Activated CD8-positive, alpha-beta T cell treated with anti-CD3 and anti-CD28 coated beads, Interleukin-2, amount 10 ng/mL, durations not matched to agents 7 days and 5 days (primary cell): ENCODE results near the gene PITPNM3. TPM values are rescaled to one million over a fixed set of nuclear protein-coding genes. Genes with fewer than 3 reads are reported as not detected.
A peak's percentile ranks its signal among the peaks of the same experiment; 100 is the strongest.

Experiments
- ATAC-seq: fragments of 150-1000 bp; cut with Tn5 transposase; one replicate; pipeline ENCODE4 v1.10.0; 2021; ENCODE audit warnings: moderate library complexity
- CTCF ChIA-PET: fragments of 350-600 bp; sonication (Branson Sonifier 250); formaldehyde crosslinking; loops from one replicate; lab custom pipeline; 2021; ENCODE audit warnings: antibody characterized with exemption; lab: Charles Lee
- POLR2A ChIA-PET: fragments of 350-600 bp; sonication (Branson Sonifier 250); formaldehyde crosslinking; loops from one replicate; lab custom pipeline; 2021; ENCODE audit warnings: antibody characterized with exemption; lab: Charles Lee
- DNase-seq: peaks from one replicate; pipeline ENCODE4 v3.0.0-alpha.2; 2020
- H3K27ac Mint-ChIP-seq: one replicate; pipeline ENCODE4 v1.8.0; 2021; ENCODE audit warnings: mild to moderate bottlenecking, mixed read lengths
- H3K27me3 Mint-ChIP-seq: one replicate; pipeline ENCODE4 v1.8.0; 2021; ENCODE audit warnings: low read depth, mixed read lengths
- H3K36me3 Mint-ChIP-seq: one replicate; pipeline ENCODE4 v1.8.0; 2021; ENCODE audit warnings: low read depth, mixed read lengths
- H3K4me1 Mint-ChIP-seq: one replicate; pipeline ENCODE4 v1.8.0; 2021; ENCODE audit warnings: low read depth, mixed read lengths
- H3K4me3 Mint-ChIP-seq: one replicate; pipeline ENCODE4 v1.8.0; 2021; ENCODE audit warnings: mild to moderate bottlenecking, mixed read lengths
- H3K9me3 Mint-ChIP-seq: one replicate; pipeline ENCODE4 v1.8.0; 2022; ENCODE audit warnings: mixed read lengths; ENCODE audit not compliant: insufficient read depth
- total RNA-seq, 2 experiments: library from RNA; stranded (reverse); gene quantifications; one replicate each; pipeline ENCODE4 v1.2.3, GENCODE V29; 2021

PITPNM3 gene
- total RNA-seq, 2 experiments from 2014 or later = 0.68 to 0.71 TPM

DNA sequence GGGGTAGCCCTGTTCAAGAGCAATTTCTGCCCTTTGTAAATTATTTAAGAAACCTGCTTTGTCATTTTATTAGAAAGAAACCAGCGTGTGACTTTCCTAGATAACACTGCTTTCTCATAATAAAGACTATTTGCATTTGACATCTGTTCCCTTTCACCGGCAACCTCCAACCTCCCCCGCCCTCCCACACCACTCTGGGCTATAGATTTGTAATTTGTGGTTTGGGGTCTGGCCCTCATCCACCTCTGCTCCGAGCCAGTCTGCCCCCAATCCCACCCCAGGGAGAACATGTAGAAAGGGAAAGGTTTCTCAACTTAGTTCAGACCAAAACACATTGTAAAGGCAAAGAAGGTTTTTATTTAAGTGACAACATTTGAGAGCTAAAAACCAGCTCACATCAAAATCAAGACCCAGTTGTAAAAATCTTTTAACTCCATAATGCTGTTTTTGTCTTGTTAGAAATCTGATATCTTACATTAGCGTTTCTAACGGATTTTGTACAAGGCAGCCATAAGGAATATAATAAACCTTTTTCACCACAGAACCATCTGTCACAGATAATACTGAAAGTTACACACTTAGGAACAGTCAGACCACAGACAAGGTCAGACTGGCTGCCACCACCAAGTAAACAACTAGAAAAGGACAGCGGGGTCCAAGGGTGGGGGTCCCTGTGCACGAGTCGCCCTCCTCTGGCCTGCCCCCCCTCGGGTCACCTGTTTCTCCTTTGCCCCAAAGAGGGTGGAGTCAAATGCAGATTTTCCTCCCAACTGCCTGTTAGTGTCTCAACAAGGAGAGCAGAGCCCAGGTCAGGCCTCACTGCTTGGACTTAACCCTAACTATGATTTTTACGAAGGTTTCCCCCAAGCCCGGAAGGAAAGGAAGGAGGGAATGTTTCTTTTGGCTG is 105.2 kb downstream of the PITPNM3 start:
- peaks cover 3% of the 10 kb centered on the region for H3K36me3 Mint-ChIP-seq
- ATAC-seq (no peak), DNase-seq (no peak)
- H3K4me3 Mint-ChIP-seq = no peak overlapping the region
- H3K27me3 Mint-ChIP-seq = peaks cover 12% of the 10 kb centered on the region
- POLR2A ChIA-PET = no interaction called here
- H3K9me3 Mint-ChIP-seq = no peaks in the 10 kb centered on the region
- CTCF ChIA-PET = no interaction called here
- no peak overlapping the region for H3K27ac Mint-ChIP-seq
- H3K4me1 Mint-ChIP-seq = peaks cover 1% of the 10 kb centered on the region

DNA sequence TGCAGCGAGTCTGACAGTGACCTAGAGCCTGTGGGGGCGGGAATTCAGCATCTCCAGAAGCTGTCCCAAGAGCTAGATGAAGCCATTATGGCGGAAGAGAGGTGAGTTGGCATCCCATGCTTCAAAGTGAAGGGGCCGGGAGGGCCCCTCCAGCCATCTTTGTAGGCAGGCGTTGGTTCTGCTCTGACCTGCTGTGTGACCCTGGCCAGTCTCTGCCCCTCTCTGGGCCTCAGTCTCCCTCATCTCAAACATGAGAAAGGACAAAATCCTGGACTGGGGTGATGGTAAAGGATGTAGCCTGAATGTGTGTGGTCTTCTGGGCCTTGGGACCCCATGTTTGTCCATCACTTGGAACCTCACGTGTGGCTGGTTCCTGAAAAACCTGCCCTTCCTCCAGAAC is 107.0 kb downstream of the PITPNM3 start:
- peaks cover 14% of the 10 kb centered on the region for H3K27me3 Mint-ChIP-seq
- H3K36me3 Mint-ChIP-seq = peaks cover 6% of the 10 kb centered on the region
- no peak for ATAC-seq
- ChIA-PET POLR2A (no interaction called here), CTCF (interaction anchor here (1.5 kb wide), 1 partner anchor 857 kb away, joined by 5 read pairs; no protein-coding TSS in a partner anchor)
- no peak overlapping the region for H3K4me3 Mint-ChIP-seq
- H3K9me3 Mint-ChIP-seq = no peaks in the 10 kb centered on the region
- no peak for DNase-seq
- no peak overlapping the region for H3K27ac Mint-ChIP-seq
- peaks cover 4% of the 10 kb centered on the region for H3K4me1 Mint-ChIP-seq

DNA sequence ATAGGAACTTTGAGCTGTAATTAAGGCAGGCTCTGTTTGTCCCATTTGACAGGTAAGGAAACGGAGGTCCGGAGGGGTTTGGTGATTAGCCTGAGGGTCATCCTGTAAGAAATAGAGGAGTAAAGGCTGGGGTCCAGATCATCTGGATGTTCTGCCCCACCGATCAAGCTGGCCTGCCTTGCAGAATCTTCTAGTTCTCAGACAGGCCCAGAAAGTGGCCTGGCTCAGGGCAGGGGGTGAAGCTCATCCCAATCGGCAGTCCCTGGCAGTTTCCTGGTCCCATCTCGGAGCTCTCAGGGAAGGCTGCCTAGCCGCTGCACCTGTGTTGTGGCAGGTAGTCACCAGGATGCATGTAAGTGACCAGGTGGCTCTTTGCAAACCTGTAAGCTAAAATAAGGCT is 107.9 kb downstream of the PITPNM3 start:
- ATAC-seq (no peak), DNase-seq (no peak)
- H3K27me3 Mint-ChIP-seq = peaks cover 15% of the 10 kb centered on the region
- peaks cover 9% of the 10 kb centered on the region for H3K4me1 Mint-ChIP-seq
- H3K36me3 Mint-ChIP-seq = peaks cover 7% of the 10 kb centered on the region
- H3K9me3 Mint-ChIP-seq = no peaks in the 10 kb centered on the region
- no peak overlapping the region for H3K27ac Mint-ChIP-seq
- CTCF ChIA-PET = interaction anchor here (1.5 kb wide), 1 partner anchor 856 kb away, joined by 5 read pairs; no protein-coding TSS in a partner anchor
- H3K4me3 Mint-ChIP-seq = no peak overlapping the region
- POLR2A ChIA-PET = interaction anchor here (0.6 kb wide), 1 partner anchor 131 kb away, joined by 3 read pairs; no protein-coding TSS in a partner anchor

DNA sequence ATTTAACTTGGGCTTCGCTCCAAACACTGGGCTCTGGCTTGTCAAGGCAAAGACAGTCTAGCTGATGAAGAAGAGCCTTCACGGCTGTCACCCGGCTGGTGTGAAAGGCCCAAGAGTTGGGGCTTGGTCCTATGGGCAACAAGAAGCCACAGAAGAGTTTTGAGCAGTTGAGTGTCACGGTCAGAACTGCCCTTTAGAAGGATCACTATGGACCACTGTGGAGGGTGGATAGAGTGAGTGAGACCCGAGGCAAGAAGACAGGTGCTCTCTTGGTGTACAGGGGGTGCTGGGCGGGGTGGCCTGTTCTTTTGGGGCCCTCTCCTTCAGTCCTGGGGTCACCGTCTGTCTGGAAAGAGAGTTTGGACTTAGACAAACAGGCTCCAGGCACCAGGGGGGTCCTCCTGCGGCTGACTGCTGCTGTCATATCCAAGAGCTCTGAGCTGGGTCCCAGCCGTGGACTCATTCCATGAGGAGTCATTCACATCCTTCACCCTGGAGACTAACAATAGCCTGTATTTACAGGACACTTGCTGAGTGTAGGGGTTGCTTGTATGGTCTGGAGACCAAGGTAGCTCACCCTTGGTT is 109.7 kb downstream of the PITPNM3 start:
- DNase-seq (no peak), ATAC-seq (no peak)
- ChIA-PET CTCF (interaction anchor here (1.5 kb wide), 1 partner anchor 11 kb away, joined by 6 read pairs; the partner anchor contains the start of gene AIPL1), POLR2A (interaction anchor here (0.8 kb wide), 1 partner anchor 539 kb away, joined by 3 read pairs; no protein-coding TSS in a partner anchor)
- Mint-ChIP-seq H3K9me3 (no peaks in the 10 kb centered on the region), H3K27ac (no peak overlapping the region), H3K4me3 (no peak overlapping the region), H3K4me1 (peaks cover 12% of the 10 kb centered on the region), H3K36me3 (peaks cover 7% of the 10 kb centered on the region), H3K27me3 (peaks cover 12% of the 10 kb centered on the region)

DNA sequence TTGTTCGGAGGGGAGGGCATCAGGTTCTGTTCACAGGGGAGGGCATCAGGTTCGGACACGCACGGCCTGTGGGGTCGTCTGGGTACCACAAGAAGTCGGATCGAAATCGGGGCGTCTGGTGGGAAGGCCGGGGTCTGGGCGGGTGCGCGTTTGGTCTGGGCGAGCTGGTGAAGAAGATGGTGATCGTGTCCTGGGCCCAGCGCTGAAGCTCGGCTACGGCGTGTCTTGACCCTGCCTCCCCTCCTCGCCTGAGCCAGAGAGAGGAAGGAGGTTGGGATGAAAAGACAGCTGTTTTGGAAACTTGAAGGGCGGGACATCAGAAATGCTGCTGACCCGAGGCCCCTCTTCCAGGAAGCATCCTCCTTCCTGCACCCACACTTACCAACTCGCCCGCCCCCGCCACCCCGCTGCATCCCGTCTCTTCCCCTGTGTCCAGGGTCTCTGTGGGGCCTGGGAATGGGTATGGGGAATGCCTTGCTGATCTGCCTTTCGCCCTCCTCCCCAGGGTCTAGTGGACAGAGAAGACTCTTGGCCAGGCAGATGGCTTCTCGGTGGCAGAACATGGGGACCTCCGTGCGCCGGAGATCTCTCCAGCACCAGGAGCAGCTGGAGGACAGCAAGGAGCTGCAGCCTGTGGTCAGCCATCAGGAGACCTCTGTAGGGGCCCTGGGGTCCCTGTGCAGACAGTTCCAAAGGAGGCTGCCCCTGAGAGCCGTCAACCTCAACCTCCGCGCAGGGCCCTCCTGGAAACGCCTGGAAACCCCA is 111.6 kb downstream of the PITPNM3 start:
- ChIA-PET POLR2A (interaction anchor here (0.6 kb wide), 1 partner anchor 893 kb away, joined by 4 read pairs; no protein-coding TSS in a partner anchor), CTCF (interaction anchor here (1.0 to 1.7 kb wide), 3 partner anchors 9 to 21 kb away, joined by 3 to 13 read pairs (median 5); partner anchors contain the start of gene AIPL1)
- Mint-ChIP-seq H3K27ac (peak overlapping the region; percentile 93), H3K9me3 (no peaks in the 10 kb centered on the region), H3K36me3 (peaks cover 7% of the 10 kb centered on the region), H3K4me3 (peak overlapping the region; percentile 96), H3K27me3 (peaks cover 29% of the 10 kb centered on the region), H3K4me1 (peaks cover 12% of the 10 kb centered on the region)
- no peak for DNase-seq
- no peak for ATAC-seq

DNA sequence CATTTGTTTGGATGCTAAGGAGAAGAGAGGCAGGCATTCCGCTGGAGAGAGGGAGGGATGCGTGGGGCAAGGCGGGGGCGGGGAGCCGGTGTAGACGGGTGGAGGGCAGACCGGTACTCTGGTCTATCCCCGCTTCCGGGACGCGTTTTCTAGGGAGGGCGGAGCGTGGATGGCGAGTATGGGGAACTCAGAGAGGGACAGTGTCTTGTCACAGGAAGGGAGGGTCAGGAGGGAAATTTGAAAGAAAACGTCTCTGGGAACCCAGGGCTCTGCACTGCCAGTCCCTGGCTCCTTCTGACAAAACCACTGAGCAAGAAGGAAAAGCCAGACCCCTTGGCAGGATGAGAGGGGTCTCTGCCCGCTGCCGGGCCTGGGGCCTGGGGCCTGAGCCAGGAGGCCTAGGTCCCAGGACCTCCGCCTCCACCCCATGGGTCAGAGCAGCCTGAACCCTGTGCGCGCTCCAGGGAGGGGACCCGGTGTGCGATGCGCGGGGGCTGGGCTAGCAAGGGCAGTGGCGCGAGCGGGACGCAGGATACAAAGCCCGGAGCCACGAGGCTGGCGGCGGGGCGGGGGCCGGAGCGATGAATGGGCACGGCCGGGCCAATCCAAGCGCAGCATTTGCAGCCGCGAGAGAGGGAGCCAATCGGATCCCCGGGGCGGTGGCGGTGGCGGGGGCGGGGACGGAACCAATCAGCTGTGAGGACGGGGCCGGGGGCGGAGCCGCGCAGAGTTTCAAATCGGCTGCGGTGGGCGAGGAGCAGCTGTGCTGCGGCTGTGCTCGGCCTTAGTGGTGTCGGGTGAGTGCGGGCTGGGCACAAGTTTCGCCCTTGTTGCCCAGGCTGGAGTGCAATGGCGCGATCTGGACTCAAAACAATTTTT is 112.4 kb downstream of the PITPNM3 start, which contains the start of gene PIMREG:
TSS of gene PIMREG (plus strand) at position 764 of the 879 bp plus-strand sequence. CDS start 656 bp downstream, outside the sequence.
- ChIA-PET POLR2A (no interaction called here), CTCF (interaction anchor here (1.0 to 1.7 kb wide), 3 partner anchors 8 to 20 kb away, joined by 3 to 13 read pairs (median 5); partner anchors contain the start of gene AIPL1)
- Mint-ChIP-seq H3K27me3 (peaks cover 37% of the 10 kb centered on the region), H3K36me3 (peaks cover 5% of the 10 kb centered on the region), H3K4me1 (peaks cover 12% of the 10 kb centered on the region), H3K9me3 (no peaks in the 10 kb centered on the region), H3K27ac (peak within 1 kb of the TSS; percentile 93), H3K4me3 (peak within 1 kb of the TSS; percentile 96)
- peak; percentile 96 for DNase-seq
- peak; percentile 97 for ATAC-seq

DNA sequence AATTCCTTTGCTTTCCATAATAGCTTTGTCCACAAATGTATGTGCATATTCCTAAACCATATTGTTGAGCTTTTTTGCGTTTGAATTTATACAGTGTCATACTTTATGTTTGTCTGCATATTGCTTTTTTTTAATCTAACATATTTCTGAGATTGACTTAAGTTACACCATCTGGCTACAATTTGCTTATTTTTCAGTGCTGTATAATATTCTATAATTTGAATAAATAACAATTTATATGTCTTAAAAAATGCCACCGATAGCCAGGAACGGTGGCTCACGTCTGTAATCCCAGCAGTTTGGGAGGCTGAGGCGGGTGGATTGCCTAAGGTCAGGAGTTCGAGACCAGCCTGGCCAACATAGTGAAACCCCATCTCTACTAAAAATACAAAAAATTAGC is 113.6 kb downstream of the PITPNM3 start:
- H3K27me3 Mint-ChIP-seq = peaks cover 41% of the 10 kb centered on the region
- peaks cover 4% of the 10 kb centered on the region for H3K36me3 Mint-ChIP-seq
- ChIA-PET POLR2A (no interaction called here), CTCF (interaction anchor here (2.5 kb wide), 1 partner anchor 30 kb away, joined by 8 read pairs; no protein-coding TSS in a partner anchor)
- no peak overlapping the region for H3K4me3 Mint-ChIP-seq
- ATAC-seq (no peak), DNase-seq (no peak)
- H3K27ac Mint-ChIP-seq = no peak overlapping the region
- no peaks in the 10 kb centered on the region for H3K9me3 Mint-ChIP-seq
- peaks cover 12% of the 10 kb centered on the region for H3K4me1 Mint-ChIP-seq

DNA sequence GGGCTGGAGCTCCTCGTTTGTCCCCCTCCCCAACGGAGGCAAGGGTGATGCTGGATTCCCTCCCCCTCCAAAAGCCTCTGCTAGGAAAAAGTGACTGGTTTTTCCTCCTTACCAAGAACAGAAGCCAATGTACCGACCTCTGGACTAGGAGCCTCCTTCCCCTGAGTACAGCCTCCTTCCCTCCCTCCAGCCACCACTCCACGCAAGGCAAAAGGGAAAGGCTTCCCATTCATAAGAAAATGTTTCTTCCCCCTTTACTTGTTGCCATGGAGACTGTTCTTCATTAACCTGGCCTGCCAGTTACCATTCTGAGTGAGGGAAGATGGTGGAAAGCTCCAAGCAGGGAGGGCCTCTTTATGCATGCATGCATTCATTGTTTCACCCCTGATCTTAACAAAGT is 116.4 kb downstream of the PITPNM3 start:
- H3K4me3 Mint-ChIP-seq = no peak overlapping the region
- H3K4me1 Mint-ChIP-seq = peaks cover 12% of the 10 kb centered on the region
- ATAC-seq (no peak), DNase-seq (no peak)
- peaks cover 55% of the 10 kb centered on the region for H3K27me3 Mint-ChIP-seq
- H3K36me3 Mint-ChIP-seq = peaks cover 4% of the 10 kb centered on the region
- H3K9me3 Mint-ChIP-seq = no peaks in the 10 kb centered on the region
- ChIA-PET POLR2A (interaction anchor here (0.5 kb wide), 1 partner anchor 8 kb away, joined by 4 read pairs; no protein-coding TSS in a partner anchor), CTCF (interaction anchor here (1.3 kb wide), 1 partner anchor 848 kb away, joined by 4 read pairs; no protein-coding TSS in a partner anchor)
- no peak overlapping the region for H3K27ac Mint-ChIP-seq

DNA sequence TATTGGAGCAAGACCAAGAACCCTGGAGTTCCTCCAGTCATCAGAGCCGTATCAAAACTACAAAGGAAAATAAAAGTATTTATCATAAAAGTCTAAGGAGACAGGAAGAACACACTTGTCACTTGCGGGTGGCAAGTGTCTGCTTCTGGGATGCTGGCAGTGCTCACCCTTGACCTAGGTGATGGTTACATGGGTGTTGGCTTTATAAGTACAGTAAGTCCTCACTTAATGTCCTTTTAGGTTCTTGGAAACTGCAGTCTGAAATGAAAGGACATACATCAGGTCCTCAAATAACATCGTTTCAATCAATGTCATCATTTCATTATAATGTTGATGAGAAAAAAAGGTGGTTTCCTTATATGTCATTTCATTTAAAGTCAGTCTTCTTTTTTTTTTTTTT is 118.4 kb downstream of the PITPNM3 start:
- ChIA-PET POLR2A (no interaction called here), CTCF (interaction anchor here (1.7 kb wide), 1 partner anchor 730 kb away, joined by 4 read pairs; no protein-coding TSS in a partner anchor)
- Mint-ChIP-seq H3K4me1 (no peaks in the 10 kb centered on the region), H3K36me3 (no peaks in the 10 kb centered on the region), H3K9me3 (no peaks in the 10 kb centered on the region), H3K27ac (no peak overlapping the region), H3K27me3 (peaks cover 60% of the 10 kb centered on the region), H3K4me3 (no peak overlapping the region)
- no peak for DNase-seq
- ATAC-seq = no peak

DNA sequence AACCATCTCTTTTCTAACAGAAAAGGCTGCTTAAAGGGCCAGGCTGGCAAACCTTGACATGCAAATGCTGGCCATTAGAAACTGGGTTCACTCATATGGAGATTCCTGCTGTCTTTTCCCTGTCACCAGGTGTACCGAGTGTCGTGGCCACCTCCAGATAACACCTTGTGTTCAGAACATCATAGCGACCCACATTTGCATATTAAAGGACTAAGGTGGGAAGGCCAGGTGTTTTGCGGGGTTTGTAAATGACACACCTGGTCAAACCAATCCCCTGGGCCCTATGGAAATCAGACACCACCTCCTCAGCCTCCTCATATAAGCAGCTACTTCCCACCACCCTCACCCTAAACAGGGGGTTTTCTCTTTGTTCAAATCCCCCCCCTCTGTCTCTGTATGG is 118.9 kb downstream of the PITPNM3 start:
- CTCF ChIA-PET = interaction anchor here (1.7 to 2.1 kb wide), 2 partner anchors 13 to 730 kb away, joined by 4 to 9 read pairs; no protein-coding TSS in a partner anchor
- Mint-ChIP-seq H3K27ac (no peak overlapping the region), H3K9me3 (no peaks in the 10 kb centered on the region), H3K4me1 (no peaks in the 10 kb centered on the region), H3K27me3 (peaks cover 60% of the 10 kb centered on the region), H3K4me3 (no peak overlapping the region), H3K36me3 (no peaks in the 10 kb centered on the region)
- POLR2A ChIA-PET = interaction anchor here (1.7 kb wide), 1 partner anchor 854 kb away, joined by 4 read pairs; no protein-coding TSS in a partner anchor
- ATAC-seq (no peak), DNase-seq (no peak)
